SK-N-SH (cell line): ENCODE data around the gene ARFIP1. TPM values are rescaled to one million over a fixed set of nuclear protein-coding genes. Genes with fewer than 3 reads are reported as not detected.

Experiments
- CTCF ChIA-PET: fragments of 300-600, 350-600 bp; formaldehyde crosslinking; extraction: SDS; loops from one replicate; lab custom pipeline; 2021; lab: Yijun Ruan, JAX
- POLR2A ChIA-PET: fragments of 350-600 bp; sonication (Branson Sonifier 250); formaldehyde crosslinking; extraction: SDS; loops from one replicate; lab custom pipeline; 2020; ENCODE audit warnings: antibody characterized with exemption, inconsistent platforms; lab: Yijun Ruan, JAX
- DNase-seq: peaks from one replicate; pipeline ENCODE4 v3.0.0; 2012
- H2AFZ ChIP-seq: fragments of 200-600 bp; sonication (generic); 2 replicates; pipeline ENCODE4 v1.8.1; 2016; ENCODE audit warnings: antibody characterized with exemption, mild to moderate bottlenecking, low read depth
- H3F3A ChIP-seq: fragments of 200-600 bp; sonication (generic); replicated peaks from 2 replicates; pipeline ENCODE3; 2016; ENCODE audit warnings: antibody characterized with exemption, mild to moderate bottlenecking; ENCODE audit not compliant: insufficient read depth
- H3K27ac ChIP-seq, 2 experiments: fragments of 200-500 bp in 1 of 2; fragments of 200-600 bp in 1 of 2; sonication (Bioruptor generic) in 1 of 2; sonication (generic), shearing (Covaris generic) in 1 of 2; 2 replicates each; pipeline versions ENCODE4 v1.5.1 to v1.6.1; 2014 to 2016; ENCODE audit warnings: low read depth in 2 of 2, inconsistent platforms in 1 of 2, low read length in 1 of 2, mild to moderate bottlenecking in 1 of 2, mixed read lengths in 1 of 2
- H3K27me3 ChIP-seq: fragments of 200-600 bp; sonication (generic), shearing (Covaris generic); 2 replicates; pipeline ENCODE4 v1.6.1; 2016; ENCODE audit warnings: mixed run types; ENCODE audit not compliant: insufficient read depth
- H3K36me3 ChIP-seq, 2 experiments: fragments of 200-500 bp in 1 of 2; fragments of 200-600 bp in 1 of 2; sonication (Bioruptor generic) in 1 of 2; sonication (generic) in 1 of 2; replicated peaks in 1 of 2; 2 replicates each; pipeline versions ENCODE3 to v1.5.1; 2014 to 2016; ENCODE audit warnings: low read length in 1 of 2, mild to moderate bottlenecking in 1 of 2; ENCODE audit not compliant: insufficient read depth in 2 of 2, control insufficient read depth in 1 of 2
- H3K4me1 ChIP-seq, 2 experiments: fragments of 200-500 bp in 1 of 2; fragments of 200-600 bp in 1 of 2; sonication (Bioruptor generic) in 1 of 2; sonication (generic), shearing (Covaris generic) in 1 of 2; 2 replicates each; pipeline versions ENCODE4 v1.5.1 to v1.6.1; 2014 to 2016; ENCODE audit warnings: low read depth in 1 of 2, low read length in 1 of 2, mixed run types in 1 of 2; ENCODE audit not compliant: insufficient read depth in 2 of 2, control insufficient read depth in 1 of 2
- H3K4me2 ChIP-seq: fragments of 200-600 bp; sonication (generic), shearing (Covaris generic); 2 replicates; pipeline ENCODE4 v1.6.1; 2017; ENCODE audit warnings: mixed run types
- H3K4me3 ChIP-seq, 2 experiments: fragments of 200-500 bp in 1 of 2; fragments of 200-600 bp in 1 of 2; sonication (Bioruptor generic) in 1 of 2; sonication (generic), shearing (Covaris generic) in 1 of 2; 2 replicates each; pipeline versions ENCODE4 v1.5.1 to v1.8.1; 2014 to 2016; ENCODE audit warnings: low read depth in 2 of 2, inconsistent platforms in 1 of 2, low read length in 1 of 2, mild to moderate bottlenecking in 1 of 2, mixed read lengths in 1 of 2, moderate library complexity in 1 of 2
- H3K79me2 ChIP-seq: fragments of 200-600 bp; sonication (generic); 2 replicates; pipeline ENCODE4 v1.8.1; 2017; ENCODE audit warnings: mild to moderate bottlenecking; ENCODE audit not compliant: insufficient read depth
- H3K9ac ChIP-seq: fragments of 200-600 bp; sonication (generic); 2 replicates; pipeline ENCODE4 v1.6.1; 2017; ENCODE audit warnings: mixed run types
- H3K9me2 ChIP-seq: fragments of 200-600 bp; sonication (generic); 2 replicates; pipeline ENCODE4 v1.6.1; 2017; ENCODE audit warnings: mixed run types
- H3K9me3 ChIP-seq: fragments of 200-600 bp; sonication (generic); 2 replicates; pipeline ENCODE4 v1.6.1; 2017; ENCODE audit warnings: mixed run types, mild to moderate bottlenecking, moderate library complexity
- H4K20me1 ChIP-seq: fragments of 200-600 bp; sonication (generic); 2 replicates; pipeline ENCODE4 v1.6.1; 2017; ENCODE audit warnings: mild to moderate bottlenecking, mixed run types; ENCODE audit not compliant: insufficient read depth
- CTCF ChIP-seq: fragments of 200-600 bp; sonication (generic); IDR thresholded peaks from 2 replicates; pipeline ENCODE4 v1.6.1; 2017; ENCODE audit warnings: antibody characterized with exemption, mild to moderate bottlenecking, moderate library complexity
- EP300 ChIP-seq, 2 experiments: IDR thresholded peaks; 2 replicates each; pipeline versions ENCODE4 v1.4.0 to v1.6.1; 2012; ENCODE audit warnings: borderline replicate concordance in 1 of 2, low read depth in 1 of 2, low read length in 1 of 2
- EZH2phosphoT487 ChIP-seq: fragments of 200-600 bp; sonication (generic); IDR thresholded peaks from 2 replicates; pipeline ENCODE4 v1.6.1; 2017; ENCODE audit warnings: low read depth, mixed run types, mild to moderate bottlenecking, antibody characterized with exemption, moderate library complexity, borderline replicate concordance
- FOSL2 ChIP-seq: IDR thresholded peaks from 2 replicates; pipeline ENCODE4 v1.4.0; 2012; ENCODE audit warnings: low read depth, mild to moderate bottlenecking, moderate library complexity, borderline replicate concordance
- FOXM1 ChIP-seq: IDR thresholded peaks from 2 replicates; pipeline ENCODE4 v1.4.0; 2012; ENCODE audit warnings: low read depth, mild to moderate bottlenecking
- GABPA ChIP-seq: IDR thresholded peaks from 2 replicates; pipeline ENCODE4 v1.4.0; 2012; ENCODE audit warnings: low read depth, mild to moderate bottlenecking
- GATA2 ChIP-seq: sonication (generic); formaldehyde crosslinking; IDR thresholded peaks from 2 replicates; pipeline ENCODE4 v1.5.0; 2020; ENCODE audit warnings: mild to moderate bottlenecking, missing genetic modification reagents
- MEF2A ChIP-seq: IDR thresholded peaks from 2 replicates; pipeline ENCODE4 v1.4.0; 2012; ENCODE audit warnings: low read depth, borderline replicate concordance
- MXI1 ChIP-seq: IDR thresholded peaks from 2 replicates; pipeline ENCODE4 v1.6.1; 2012; ENCODE audit warnings: mild to moderate bottlenecking, low read depth, low read length, improper control_type of control experiment
- NFIC ChIP-seq: IDR thresholded peaks from 2 replicates; pipeline ENCODE4 v1.4.0; 2012; ENCODE audit warnings: borderline replicate concordance
- NRF1 ChIP-seq: IDR thresholded peaks from 2 replicates; pipeline ENCODE4 v1.6.1; 2012; ENCODE audit warnings: low read depth, mild to moderate bottlenecking, low read length
- PBX3 ChIP-seq: IDR thresholded peaks from 2 replicates; pipeline ENCODE4; 2012
- RXRA ChIP-seq: IDR thresholded peaks from 2 replicates; pipeline ENCODE4 v1.4.0; 2012; ENCODE audit warnings: low read depth, mild to moderate bottlenecking, borderline replicate concordance
- TCF12 ChIP-seq: IDR thresholded peaks from 2 replicates; pipeline ENCODE4 v1.4.0; 2012
- USF1 ChIP-seq: IDR thresholded peaks from 2 replicates; pipeline ENCODE4 v1.4.0; 2012; ENCODE audit warnings: low read depth, borderline replicate concordance
- WGBS: methylation state at CpG from one replicate; pipeline ENCODE4 v1.1.6; 2017; ENCODE audit warnings: low lambda C conversion rate; 5-methylcytosine and 5-hydroxymethylcytosine counted together
- polyA plus RNA-seq, 3 experiments: library from polyadenylated mRNA; depleted of rRNA; stranded (reverse); fragments of >200 nt; gene quantifications; 2 replicates each; pipeline ENCODE4 v1.2.3, GENCODE V29; 2012
- TF ChIP-seq, protein P1 (sequence below): IDR thresholded peaks from 2 replicates; pipeline ENCODE4 v1.4.0; 2012; ENCODE audit warnings: low read depth, borderline replicate concordance

The ARFIP1 gene
- polyA plus RNA-seq, 1 of the 3 experiments (the other 2 are of a cell fraction): 15.7 TPM

DNA sequence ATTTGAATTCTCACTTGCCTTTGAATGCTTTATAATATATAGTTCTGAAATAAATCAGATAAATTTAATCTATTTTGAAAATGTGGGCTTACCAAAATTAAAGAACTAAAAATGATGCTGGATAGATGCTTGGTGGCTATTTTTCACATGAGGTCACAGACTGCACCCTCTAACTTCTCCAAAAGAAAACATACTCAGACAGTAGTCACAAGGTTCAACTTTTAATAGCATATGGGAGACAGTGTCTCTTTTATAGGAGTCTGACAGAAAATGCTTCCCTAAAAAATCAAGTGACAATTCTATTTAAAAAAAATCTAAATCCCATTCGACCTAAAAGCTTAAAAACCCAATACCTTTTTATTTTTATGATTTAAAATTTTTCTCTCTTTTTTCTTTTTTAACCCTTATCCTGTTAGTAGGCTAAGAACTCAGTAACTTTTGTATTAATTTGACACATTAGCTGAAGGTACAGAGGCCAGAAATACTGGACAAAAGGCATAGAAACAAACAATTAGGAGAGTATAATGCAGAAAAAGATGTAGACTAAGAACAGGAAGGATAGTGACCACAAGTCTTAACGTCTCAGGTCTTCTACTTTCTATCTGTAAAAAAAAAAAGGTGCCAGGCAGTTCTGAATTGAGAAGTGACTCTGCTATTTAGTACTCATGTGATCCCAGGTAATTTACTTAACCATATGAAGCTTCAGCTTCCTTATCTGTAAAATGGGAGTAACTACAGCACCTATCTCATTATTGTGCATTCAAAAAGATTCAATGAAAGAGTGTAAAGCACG is 7.8 kb upstream of the ARFIP1 start:
- H2AFZ ChIP-seq: no peak overlapping the region
- H3K9me2 ChIP-seq: no peaks in the 10 kb centered on the region
- POLR2A ChIA-PET: no interaction called here
- H3K36me3 ChIP-seq: no peaks in the 10 kb centered on the region
- 64% methylated on average over 3 of the region's 3 CpGs for WGBS
- no peaks in the 10 kb centered on the region for H3F3A ChIP-seq
- H4K20me1 ChIP-seq: no peaks in the 10 kb centered on the region
- no peak overlapping the region for H3K9ac ChIP-seq
- H3K4me3 ChIP-seq: no peak overlapping the region
- no peak overlapping the region for H3K27ac ChIP-seq
- no peaks in the 10 kb centered on the region; a peak in 1 of 4 replicates for H3K4me1 ChIP-seq
- H3K27me3 ChIP-seq: no peaks in the 10 kb centered on the region
- no peaks in the 10 kb centered on the region for H3K9me3 ChIP-seq
- no peaks in the 10 kb centered on the region for H3K79me2 ChIP-seq
- CTCF ChIA-PET: no interaction called here
- no peak for TF ChIP-seq NFIC
- TF ChIP-seq USF1: no peak
- TF ChIP-seq, protein P1, sequence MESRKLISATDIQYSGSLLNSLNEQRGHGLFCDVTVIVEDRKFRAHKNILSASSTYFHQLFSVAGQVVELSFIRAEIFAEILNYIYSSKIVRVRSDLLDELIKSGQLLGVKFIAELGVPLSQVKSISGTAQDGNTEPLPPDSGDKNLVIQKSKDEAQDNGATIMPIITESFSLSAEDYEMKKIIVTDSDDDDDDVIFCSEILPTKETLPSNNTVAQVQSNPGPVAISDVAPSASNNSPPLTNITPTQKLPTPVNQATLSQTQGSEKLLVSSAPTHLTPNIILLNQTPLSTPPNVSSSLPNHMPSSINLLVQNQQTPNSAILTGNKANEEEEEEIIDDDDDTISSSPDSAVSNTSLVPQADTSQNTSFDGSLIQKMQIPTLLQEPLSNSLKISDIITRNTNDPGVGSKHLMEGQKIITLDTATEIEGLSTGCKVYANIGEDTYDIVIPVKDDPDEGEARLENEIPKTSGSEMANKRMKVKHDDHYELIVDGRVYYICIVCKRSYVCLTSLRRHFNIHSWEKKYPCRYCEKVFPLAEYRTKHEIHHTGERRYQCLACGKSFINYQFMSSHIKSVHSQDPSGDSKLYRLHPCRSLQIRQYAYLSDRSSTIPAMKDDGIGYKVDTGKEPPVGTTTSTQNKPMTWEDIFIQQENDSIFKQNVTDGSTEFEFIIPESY: no peak
- no peak for TF ChIP-seq RXRA
- no peak for TF ChIP-seq EP300 (IDR thresholded peaks at IDR 0.05; ENCODE audit: borderline replicate concordance in 1 of 2, low read depth in 1 of 2, low read length in 1 of 2)
- TF ChIP-seq FOXM1: no peak
- TF ChIP-seq EZH2phosphoT487: no peak
- TF ChIP-seq GABPA: no peak
- TF ChIP-seq NRF1: no peak
- TF ChIP-seq GATA2 (CRISPR knock-in tag): no peak
- TF ChIP-seq FOSL2: no peak
- TF ChIP-seq MEF2A: no peak
- TF ChIP-seq MXI1: no peak
- H3K4me2 ChIP-seq: no peak overlapping the region
- DNase-seq: no peak

DNA sequence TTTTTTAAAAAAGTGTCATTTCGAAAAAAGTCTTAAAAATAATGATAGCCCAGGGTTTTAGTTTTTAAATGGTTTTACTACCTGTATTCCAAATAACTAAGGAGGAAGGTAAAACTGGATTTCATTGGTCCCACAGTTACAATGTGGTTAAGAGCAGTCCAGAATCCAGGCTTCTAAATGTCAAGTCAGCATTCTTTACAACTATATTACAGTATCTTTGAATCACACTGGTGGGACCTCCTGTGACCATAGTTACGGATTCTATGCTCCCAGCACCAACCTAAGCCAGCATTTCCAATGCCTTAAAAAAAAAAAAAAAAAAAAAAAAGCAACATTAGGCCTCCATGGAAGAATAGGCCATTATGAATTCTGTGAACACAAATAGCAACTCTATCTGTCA is 6.4 kb upstream of the ARFIP1 start:
- no peak for DNase-seq
- POLR2A ChIA-PET: no interaction called here
- Histone ChIP-seq H3K4me1 (no peaks in the 10 kb centered on the region; a peak in 1 of 4 replicates), H3K79me2 (no peaks in the 10 kb centered on the region), H3K27me3 (no peaks in the 10 kb centered on the region), H3K4me3 (no peak overlapping the region), H3K9me2 (no peaks in the 10 kb centered on the region), H4K20me1 (no peaks in the 10 kb centered on the region), H3K4me2 (no peak overlapping the region), H3K9me3 (no peaks in the 10 kb centered on the region), H3K36me3 (no peaks in the 10 kb centered on the region), H3F3A (no peaks in the 10 kb centered on the region), H3K27ac (no peak overlapping the region), H3K9ac (no peak overlapping the region), H2AFZ (no peak overlapping the region)
- TF ChIP-seq EZH2phosphoT487 (no peak), PBX3 (no peak), TCF12 (no peak), CTCF (no peak)
- 82% methylated on average over 2 of the region's 2 CpGs for WGBS
- CTCF ChIA-PET: no interaction called here
